ENCODE results near the gene RFC3. TPM values are rescaled to one million over a fixed set of nuclear protein-coding genes. Genes with fewer than 3 reads are reported as not detected.
"Not testable (repeated sequence)": the region's sequence is repeated elsewhere in the genome, so short reads cannot be mapped to it uniquely, and the experiment has no call there.

The RFC3 gene
- polyA plus RNA-seq (ENCODE audit: insufficient read length in 10 of 10) = 10 to 100 TPM; 10.9 to 19.1 (median 13.9) TPM
- long read RNA-seq, donor 1, partial matches to known transcripts = 0 of 2 reads
- long read RNA-seq, donor 1, other reads (novel, unspliced or antisense) = 0 of 2 reads
- long read RNA-seq, donor 2, partial matches to known transcripts = 0 of 4 reads
- long read RNA-seq, donor 2, other reads (novel, unspliced or antisense) = 0 of 4 reads
- long read RNA-seq, donor 3 = 0 reads
- long read RNA-seq, donor 4, partial matches to known transcripts = 0 of 3 reads
- long read RNA-seq, donor 4, other reads (novel, unspliced or antisense) = 0 of 3 reads
- long read RNA-seq, donor 5, partial matches to known transcripts = 0 of 4 reads
- long read RNA-seq, donor 5, other reads (novel, unspliced or antisense) = 0 of 4 reads
- long read RNA-seq, donor 6, partial matches to known transcripts = 0 of 1 reads
- long read RNA-seq, donor 6, other reads (novel, unspliced or antisense) = 0 of 1 reads
- long read RNA-seq, donor 7, transcript RFC3-201 (9 exons, 2,402 nt) = major isoform, 6 of 6 reads
- long read RNA-seq, donor 7, partial matches to known transcripts = 0 of 6 reads
- long read RNA-seq, donor 7, other reads (novel, unspliced or antisense) = 0 of 6 reads
- long read RNA-seq, donor 8, partial matches to known transcripts = 0 of 1 reads
- long read RNA-seq, donor 8, other reads (novel, unspliced or antisense) = 0 of 1 reads
- long read RNA-seq, donor 9 = 0 reads

DNA sequence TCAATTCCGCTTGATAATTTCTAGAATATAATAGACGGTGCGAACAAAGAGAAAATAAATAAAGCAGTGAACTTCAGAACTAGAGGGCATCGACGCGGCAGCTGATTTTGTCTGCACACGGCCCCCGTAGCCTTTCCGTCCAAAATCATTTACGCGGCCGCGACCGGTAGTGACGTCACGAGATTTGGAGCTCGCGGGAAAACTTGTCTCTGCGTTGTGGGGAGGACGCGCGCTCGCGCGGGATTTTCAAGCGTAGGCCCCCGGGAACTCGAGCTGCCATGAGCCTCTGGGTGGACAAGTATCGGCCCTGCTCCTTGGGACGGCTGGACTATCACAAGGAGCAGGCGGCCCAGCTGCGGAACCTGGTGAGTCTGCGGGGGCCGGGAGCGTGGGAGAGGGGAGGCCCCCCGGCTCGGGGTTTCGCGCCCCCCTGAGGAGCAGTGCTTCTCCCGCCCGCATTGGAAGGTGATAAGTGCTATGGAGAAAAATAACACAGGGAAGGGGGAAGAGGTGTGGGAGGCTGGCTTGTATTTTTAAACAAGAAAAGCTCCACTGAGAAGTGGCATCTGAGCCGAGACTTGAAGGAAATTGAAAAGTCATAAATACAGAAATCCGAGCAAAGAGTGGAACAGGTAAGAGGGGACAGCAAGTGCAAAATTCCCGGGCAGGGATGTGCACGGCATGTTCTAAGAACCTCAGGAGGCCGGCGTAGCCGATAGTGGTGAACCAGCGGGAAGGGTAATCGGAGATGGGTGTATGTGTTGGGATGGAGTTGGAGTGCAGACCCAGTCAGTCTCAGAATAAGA is at the start of gene RFC3:
RFC3 (plus strand) TSS at position 249 of the 806 bp plus-strand sequence; CDS start at position 279, 30 bp downstream.
- DNase-seq = peak; percentile 96 to 99 (median 98)

DNA sequence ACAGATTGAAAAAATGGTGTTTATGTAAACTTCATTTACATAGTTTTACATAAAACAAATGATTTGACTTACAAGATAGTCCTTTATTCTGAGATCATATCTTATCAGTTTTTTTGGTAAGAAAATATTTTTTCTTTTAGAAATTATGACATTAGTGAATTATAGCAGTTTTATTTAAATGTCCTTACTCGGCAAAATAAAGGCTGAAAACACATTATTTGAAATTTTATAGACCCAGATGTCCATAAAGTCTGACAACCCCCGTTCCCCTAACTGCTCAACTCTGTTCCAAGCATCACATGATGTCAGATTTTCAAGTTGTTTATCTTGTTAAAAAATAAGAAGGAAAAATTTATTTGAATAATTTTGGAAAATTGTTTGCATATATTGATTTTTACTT is 46.7 kb upstream of the RFC3 start:
- no peak for DNase-seq

- DNase-seq = no peak
Observed at GRCh38 chr13:33773790-33774462, 44.0 kb upstream of the RFC3 start.

DNA sequence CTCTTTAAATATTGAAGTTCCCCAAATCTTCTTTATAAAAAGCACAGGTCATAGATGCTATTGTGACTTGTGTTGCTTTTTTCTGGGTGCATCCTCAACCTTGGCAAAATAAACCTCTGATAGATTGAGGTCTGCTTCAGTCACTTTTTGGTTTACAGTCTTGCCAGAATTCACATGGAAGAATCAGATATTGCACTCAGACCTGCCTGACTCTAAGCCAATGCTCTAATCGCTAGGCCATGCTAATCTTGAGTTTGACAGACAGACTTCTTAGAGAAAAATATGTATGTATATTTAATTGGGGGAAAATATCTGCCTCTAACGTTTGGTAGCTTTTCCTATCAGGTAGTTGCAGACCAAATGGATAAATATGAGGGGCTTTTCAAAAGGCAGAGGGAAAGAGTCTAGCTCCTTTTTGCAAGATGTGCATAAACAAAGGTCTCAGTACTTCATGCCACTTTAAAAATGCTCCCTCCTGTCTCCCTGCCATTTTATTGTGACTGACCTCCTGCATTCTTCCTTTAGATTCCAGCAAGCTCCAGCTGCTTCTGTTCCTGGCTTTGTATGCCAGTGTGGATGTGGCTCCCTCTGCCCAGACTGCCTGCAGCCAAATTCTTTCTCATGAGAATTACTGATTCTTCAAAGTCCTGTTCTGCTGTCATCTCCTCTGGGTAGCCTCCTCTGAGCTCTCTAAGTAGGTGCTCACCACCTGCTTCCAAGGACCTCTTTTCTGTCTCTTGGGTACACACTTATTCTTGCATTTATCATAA is 42.4 kb upstream of the RFC3 start:
- no peak for DNase-seq

GRCh38 chr13:33776239-33776881 is 41.6 kb upstream of the RFC3 start:
- no peak for DNase-seq

DNA sequence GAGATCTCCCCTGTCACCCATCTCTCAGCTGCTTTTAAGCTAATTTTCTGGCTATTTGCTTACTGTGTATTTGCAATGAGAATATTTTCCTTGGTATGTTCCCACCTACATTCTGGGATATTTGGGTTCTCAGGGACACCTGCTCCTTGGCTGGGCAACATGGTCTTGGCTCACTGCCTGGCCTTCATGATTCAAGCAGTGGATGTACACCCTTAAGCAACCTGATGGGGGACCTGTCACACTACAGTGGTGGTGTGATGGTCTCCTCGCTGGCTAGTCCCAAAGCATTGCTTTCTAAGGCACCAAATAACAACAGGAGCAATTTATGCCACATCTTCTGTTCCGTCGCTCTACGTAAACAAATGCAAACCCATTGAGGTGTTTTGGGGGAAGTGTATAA is 35.3 kb upstream of the RFC3 start:
- DNase-seq = no peak

DNA sequence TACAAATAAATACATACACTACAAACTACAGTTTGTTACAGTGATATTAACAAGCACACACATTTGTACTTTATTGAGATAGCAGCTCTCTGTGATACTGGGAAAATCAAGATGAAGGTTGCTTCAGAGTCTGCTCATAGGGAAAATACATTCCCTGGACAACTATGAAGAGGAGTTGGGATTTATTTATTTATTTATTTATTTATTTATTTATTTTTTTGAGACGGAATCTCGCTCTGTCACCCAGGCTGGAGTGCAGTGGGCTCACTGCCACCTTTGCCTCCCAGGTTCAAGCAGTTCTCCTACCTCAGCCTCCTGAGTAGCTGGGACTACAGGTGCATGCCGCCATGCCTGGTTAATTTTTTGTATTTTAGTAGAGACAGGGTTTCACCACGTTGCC is 34.7 kb upstream of the RFC3 start:
- DNase-seq = not testable (repeated sequence)

DNA sequence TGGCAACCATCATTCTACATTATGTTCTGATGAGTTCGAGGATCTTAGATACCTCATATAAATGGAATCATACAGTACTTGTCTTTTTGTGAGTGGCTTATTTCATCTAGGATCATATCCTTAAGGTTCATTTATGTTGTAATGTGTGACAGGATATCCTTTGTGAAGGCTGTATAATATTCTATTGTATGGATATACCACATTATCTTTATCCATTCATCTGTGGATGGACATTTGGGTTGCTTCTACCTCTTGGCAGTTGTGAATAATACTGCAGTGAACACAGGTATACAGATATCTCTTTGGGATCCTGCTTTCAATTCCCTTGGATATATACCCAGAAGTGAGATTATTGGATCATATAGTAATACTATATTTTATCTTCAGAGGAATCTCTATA is 33.2 kb upstream of the RFC3 start:
- no peak for DNase-seq

DNA sequence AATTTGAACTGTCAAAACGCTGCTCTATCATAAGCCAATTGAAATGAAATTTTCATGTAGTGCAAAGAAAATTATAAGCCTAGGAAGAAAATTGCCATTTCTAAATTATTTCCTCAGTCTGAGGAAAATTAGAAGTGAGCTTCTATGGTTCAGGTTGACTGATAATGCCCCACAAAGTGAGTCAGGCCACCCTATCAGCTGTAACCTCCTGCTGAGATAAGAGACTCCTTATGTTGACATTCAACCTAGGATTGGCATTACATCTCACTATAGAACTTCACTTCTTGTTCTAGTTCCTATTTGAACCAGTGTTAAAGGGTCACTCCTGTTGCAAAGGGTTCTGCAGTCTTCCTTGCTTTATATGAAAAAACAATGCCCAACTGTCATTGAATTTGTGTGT is 32.6 kb upstream of the RFC3 start:
- DNase-seq = no peak

DNA sequence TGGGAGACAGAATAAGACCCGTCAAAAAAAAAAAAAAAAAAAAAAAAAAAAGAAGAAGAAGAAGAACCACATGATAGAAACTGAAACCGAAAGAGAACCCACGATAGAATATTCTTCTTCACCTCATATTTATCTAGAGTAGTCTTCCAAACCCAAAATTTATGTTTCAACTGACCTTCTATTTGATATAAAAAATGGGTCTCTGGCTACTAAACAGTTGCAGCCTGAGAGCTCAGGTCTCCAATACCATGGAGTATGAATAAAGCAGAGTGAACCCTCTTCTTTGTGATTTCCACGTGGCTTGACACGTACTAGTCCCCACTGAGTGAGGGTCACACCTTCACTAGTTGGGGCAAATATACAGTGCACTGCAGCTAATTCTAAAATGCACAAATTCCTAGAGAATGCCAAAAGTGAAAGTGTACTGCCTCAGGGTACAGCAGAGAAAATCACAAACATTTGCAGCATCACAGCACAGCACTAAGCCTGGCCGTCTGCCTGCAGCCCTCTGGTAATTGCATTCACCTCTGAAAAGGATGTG is 30.8 kb upstream of the RFC3 start:
- no peak for DNase-seq

DNA sequence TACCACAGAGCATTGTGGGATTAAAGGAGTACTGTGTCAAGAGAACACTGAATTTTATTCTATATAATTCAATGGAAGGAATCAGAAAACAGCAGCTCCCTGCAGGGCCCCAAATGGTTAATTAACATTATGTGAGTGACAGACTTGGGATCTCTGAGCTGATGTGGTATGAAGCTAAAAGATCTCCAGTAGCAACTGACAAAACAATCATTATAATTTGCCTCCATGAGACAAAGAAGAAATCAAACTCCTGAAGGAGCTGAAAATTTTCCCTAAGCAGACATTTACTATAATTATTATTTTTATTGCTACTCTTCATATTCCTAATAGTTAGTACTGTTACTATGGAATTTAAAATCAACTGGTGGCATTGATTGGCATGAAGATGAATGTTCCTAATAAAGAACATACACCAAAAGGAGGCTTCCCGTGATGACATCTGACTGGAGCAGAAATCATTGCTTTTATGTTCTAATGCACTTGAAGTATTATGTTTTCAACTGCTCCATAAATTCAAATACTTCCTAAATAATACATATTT is 28.8 kb upstream of the RFC3 start:
- DNase-seq = no peak

- DNase-seq = no peak
Observed at GRCh38 chr13:33789739-33790138, 28.2 kb upstream of the RFC3 start.

DNA sequence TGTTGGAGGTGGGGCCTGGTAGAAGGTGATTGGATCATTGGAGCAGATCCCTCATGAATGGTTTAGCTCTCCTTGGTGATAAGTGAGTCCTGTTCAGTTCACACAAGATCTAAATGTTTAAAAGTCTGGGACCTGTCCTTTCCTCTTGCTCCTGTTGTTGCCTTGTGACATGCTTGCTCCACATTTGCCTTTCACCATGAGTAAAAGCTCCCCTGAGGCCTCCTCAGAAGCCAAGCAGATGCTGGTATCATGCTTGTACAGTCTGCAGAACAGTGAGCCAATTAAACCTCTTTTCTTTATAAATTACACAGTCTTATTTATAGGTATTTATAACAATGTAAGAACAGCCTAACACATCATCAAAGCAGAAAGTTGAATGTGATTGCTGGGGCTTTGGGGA is 24.2 kb upstream of the RFC3 start:
- no peak for DNase-seq

DNA sequence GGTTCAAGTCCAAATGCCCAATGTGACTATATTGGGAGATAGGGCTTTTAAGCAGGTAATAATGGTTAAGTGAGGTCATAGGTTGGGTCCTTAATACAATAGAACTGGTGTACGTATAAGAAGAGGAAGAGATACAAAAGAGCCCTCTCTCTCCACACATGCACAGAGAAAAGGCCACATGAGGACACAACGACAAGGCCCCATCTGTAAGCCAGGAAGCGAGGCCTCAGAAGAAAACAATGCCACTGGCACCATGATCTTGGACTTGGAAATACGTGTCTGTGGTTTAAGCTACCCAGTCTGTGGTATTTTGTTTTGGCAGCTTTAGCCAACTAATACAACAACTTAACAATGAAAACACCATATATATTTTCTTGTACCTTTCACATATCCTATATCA is 23.4 kb upstream of the RFC3 start:
- DNase-seq = no peak

DNA sequence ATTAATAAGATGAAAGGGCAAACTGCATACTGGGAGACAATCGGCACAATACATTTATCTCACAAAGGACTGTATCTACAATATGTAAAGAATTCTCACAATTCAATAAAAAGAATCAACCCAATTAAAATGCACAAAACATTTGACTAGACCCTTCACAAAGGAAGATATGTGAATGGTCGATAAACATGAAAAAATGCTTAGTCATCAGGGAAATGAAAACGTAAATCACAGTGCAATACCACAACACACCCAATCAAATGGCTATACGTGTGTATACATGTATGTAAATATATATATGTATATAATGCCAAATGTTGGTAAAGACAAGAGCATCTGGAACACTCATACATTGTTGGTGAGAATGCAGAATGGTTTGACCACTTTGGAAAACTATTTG is 21.9 kb upstream of the RFC3 start:
- DNase-seq = no peak

- DNase-seq = peak; percentile 23 to 56 (median 39)
Observed at GRCh38 chr13:33797622-33798021, 20.3 kb upstream of the RFC3 start.

DNA sequence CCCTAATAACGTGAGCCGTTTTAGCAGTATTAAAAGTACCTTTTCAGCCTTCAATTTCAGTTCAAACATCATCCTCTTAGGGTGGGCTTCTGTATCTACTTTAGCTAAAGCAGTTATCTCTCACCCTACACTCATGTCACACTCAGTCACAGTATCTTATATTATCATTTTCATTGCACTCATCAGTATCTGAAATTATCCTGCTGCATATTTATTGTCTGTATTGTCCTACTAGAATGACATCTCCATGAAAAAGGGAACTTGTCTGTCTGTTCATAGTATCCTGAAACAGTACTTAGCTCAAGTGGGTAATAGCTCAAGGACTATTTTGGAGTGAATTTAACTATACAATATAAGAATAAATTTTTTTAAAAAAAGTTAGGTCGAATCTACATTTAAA is 19.9 kb upstream of the RFC3 start:
- DNase-seq = no peak

GRCh38 chr13:33799950-33800592 is 17.9 kb upstream of the RFC3 start:
- peak; percentile 25 to 63 (median 29) for DNase-seq

DNA sequence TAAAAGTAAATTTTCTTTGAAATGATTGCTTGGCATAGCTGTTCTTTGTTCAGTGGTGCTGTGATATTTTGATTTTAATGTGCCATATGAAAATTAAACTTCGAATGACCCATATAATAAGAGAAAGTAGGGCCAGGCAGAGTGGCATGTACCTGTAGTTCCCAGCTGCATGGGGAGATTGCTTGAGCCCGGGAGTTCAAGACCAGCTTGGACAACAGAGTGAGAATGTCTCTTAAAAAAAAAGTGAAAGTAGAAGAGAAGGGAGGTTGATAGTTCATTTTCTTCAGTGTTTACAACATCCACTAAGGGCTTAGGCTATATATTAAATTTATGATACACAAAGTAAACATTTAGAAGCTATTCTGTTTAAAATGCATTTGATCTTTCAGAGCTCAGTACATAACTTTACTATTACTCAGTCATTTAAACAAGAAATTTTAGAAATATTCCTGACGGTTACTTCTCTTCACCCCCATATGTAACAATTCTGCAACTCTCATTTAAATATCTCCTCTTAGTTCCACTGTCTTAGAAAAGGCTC is 17.2 kb upstream of the RFC3 start:
- DNase-seq = no peak
